GM19025 (cell line): Measurements from ENCODE around the gene ZBTB25.

ENCODE experiments used
- ATAC-seq: cut with Tn5 transposase; IDR thresholded peaks from one replicate; pipeline ENCODE4 v1.9.1; 2021; ENCODE audit warnings: mild to moderate bottlenecking, low read depth, moderate library complexity; ENCODE audit not compliant: unreplicated experiment

Gene ZBTB25

DNA sequence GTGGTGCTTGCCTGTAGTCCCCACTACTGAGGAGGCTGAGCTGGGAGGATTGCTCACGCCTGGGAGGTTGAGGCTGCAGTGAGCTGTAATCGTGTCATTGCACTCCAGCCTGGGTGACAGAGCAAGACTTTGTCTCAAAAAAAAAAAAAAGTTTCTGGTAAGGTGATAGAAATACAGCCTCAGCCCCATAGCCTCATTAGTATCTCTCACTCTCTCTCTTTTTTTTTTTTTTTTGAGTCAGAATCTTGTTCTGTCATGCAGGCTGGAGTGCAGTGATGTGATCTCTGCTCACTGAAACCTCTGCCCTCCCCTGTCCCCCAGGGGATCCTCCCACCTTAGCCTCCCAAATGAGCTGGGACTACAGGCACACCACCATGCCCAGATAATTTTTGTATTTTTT is 96.3 kb downstream of the ZBTB25 start:
- ATAC-seq, result no peak

DNA sequence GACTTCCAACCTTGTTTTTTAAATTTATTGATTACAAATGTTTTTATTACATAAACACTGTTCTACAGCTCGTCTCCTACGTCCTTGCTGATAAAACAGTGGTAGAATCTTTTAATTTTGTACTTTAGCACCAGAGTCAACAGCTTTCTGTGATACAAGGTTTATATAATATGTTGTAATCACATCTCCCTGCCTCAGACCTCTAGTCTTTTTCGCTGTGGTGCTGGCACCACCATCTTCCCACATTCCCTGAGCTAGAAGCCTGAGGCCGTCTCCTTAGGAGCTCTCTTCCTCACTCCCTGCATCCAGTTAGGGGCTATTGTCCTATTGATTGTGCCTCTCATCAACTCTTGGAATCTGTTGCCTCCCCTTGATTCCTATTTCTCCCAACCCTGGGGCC is 98.3 kb downstream of the ZBTB25 start:
- no peak for ATAC-seq

DNA sequence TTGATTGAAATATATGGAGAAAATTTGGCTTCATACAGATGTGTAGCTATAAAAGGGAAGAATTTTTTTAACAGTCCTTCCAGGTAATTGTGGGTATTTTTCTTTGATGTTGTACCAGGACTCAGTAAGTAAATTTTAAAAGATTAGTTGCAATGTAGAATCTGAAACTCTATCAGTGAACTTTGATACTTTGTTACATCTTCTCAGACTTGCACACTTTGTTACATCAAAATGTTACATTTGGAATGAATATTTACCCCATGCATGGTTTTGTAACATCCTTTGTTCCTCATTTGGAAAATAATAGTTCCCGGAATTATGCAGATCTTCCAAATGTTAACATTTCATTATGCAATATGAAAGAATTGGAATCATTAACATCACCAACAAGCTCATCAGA is 101.7 kb downstream of the ZBTB25 start:
- ATAC-seq, result no peak

DNA sequence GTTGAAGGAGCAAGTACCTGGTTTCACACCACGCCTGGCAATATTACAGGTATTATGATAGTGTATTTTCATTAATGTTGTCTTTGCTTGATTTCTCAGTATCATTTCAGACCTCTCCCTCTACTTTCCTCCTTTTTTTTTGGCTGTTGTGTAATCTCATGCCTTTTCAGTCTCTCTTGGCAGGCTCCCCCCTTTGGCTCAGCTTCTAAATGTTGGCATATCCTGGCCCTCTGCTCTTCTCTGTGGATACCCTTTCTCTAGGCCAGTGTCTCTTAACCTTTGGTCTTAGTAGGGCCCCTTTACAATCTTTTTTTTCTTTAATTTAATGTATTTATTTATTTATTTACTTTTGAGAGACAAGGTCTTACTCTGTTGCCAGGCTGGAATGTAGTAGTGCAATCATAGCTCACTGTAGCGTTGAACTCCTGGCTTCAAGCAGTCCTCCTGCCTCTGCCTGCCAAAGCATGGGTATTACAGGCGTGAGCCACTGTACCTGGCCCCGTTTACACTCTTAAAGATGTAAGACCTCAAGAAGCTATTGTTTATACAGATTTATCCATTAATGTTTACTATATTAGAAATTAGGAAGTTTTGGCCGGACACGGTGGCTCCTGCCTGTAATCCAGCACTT is 102.7 kb downstream of the ZBTB25 start:
- no peak for ATAC-seq
